SK-N-MC (cell line): ENCODE results near the gene SYS1.

Source experiments
- DNase-seq: peaks from one replicate; pipeline ENCODE4 v3.0.0-alpha.2; 2011; ENCODE audit warnings: low read depth, low spot score
- H3K27ac ChIP-seq: fragments of 200-600 bp; sonication (generic); 2 replicates; pipeline ENCODE4 v1.5.1; 2016; ENCODE audit warnings: mixed run types
- H3K36me3 ChIP-seq: fragments of 200-600 bp; sonication (generic); 2 replicates; pipeline ENCODE4 v1.6.1; 2017; ENCODE audit warnings: antibody characterized with exemption, low read length, mixed read lengths; ENCODE audit not compliant: insufficient read depth
- H3K4me3 ChIP-seq: fragments of 200-600 bp; sonication (generic); 2 replicates; pipeline ENCODE4 v1.5.1; 2016
- H3K9ac ChIP-seq: fragments of 200-600 bp; sonication (generic); 2 replicates; pipeline ENCODE4 v1.8.0; 2017; ENCODE audit warnings: mixed run types, mixed read lengths; ENCODE audit not compliant: insufficient read length
- H3K9me3 ChIP-seq: fragments of 200-600 bp; sonication (generic); 2 replicates; pipeline ENCODE4 v1.6.1; 2017; ENCODE audit warnings: low read depth, mild to moderate bottlenecking, antibody characterized with exemption, low read length, moderate library complexity, mixed read lengths
- EZH2 ChIP-seq: fragments of 200-600 bp; sonication (generic); IDR thresholded peaks from one replicate; pipeline ENCODE4 v1.6.1; 2017; ENCODE audit warnings: antibody characterized with exemption
- FOXP2 ChIP-seq: optimal IDR thresholded peaks from 2 replicates; pipeline ENCODE3; 2011; ENCODE audit warnings: mild to moderate bottlenecking, moderate library complexity; ENCODE audit not compliant: insufficient read depth; ENCODE audit errors: extremely low read length, control extremely low read depth
- POLR2AphosphoS5 ChIP-seq: IDR thresholded peaks from 2 replicates; pipeline ENCODE4 v1.6.1; 2012; ENCODE audit warnings: mild to moderate bottlenecking, low read depth, low read length, borderline replicate concordance

Gene SYS1

GRCh38 chr20:45337367-45338120 is 25.4 kb upstream of the SYS1 start:
- H3K9ac ChIP-seq = no peak overlapping the region
- DNase-seq = no peak
- TF ChIP-seq POLR2AphosphoS5 (no peak), FOXP2 (no peak), EZH2 (no peak)
- no peaks in the 10 kb centered on the region; the same call in 1 of the 2 replicates for H3K36me3 ChIP-seq
- H3K9me3 ChIP-seq = no peaks in the 10 kb centered on the region
- no peak overlapping the region for H3K4me3 ChIP-seq
- no peak overlapping the region for H3K27ac ChIP-seq

GRCh38 chr20:45338121-45339030 is 24.6 kb upstream of the SYS1 start:
- TF ChIP-seq POLR2AphosphoS5 = no peak
- no peak for TF ChIP-seq FOXP2
- no peak for TF ChIP-seq EZH2
- no peak for DNase-seq
- no peak overlapping the region for H3K4me3 ChIP-seq
- H3K9me3 ChIP-seq = no peaks in the 10 kb centered on the region
- no peak overlapping the region for H3K9ac ChIP-seq
- no peaks in the 10 kb centered on the region for H3K36me3 ChIP-seq
- H3K27ac ChIP-seq = no peak overlapping the region

DNA sequence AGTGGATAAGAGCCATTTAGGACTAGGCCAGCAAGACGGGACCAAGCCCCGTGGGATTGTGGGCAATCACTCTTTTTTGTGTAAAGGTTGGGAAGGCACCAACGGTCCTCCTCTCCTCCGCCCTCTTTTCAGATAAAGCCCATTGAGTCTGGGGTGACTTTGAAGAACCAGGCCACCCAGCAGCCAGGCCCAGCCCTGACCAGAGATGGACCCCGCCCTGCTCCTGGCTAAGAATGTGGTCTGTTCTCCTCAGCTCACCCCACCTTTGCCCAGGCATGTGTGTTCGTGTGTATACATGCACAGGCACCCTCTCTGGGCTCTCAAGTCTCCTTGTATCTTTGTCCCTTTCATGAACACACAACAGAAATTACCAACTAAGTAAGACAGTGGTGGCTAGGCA is 23.9 kb upstream of the SYS1 start:
- Histone ChIP-seq H3K9me3 (no peaks in the 10 kb centered on the region), H3K4me3 (no peak overlapping the region), H3K9ac (no peak overlapping the region), H3K27ac (no peak overlapping the region), H3K36me3 (no peaks in the 10 kb centered on the region)
- TF ChIP-seq FOXP2 (no peak), EZH2 (no peak), POLR2AphosphoS5 (no peak)
- DNase-seq = no peak

DNA sequence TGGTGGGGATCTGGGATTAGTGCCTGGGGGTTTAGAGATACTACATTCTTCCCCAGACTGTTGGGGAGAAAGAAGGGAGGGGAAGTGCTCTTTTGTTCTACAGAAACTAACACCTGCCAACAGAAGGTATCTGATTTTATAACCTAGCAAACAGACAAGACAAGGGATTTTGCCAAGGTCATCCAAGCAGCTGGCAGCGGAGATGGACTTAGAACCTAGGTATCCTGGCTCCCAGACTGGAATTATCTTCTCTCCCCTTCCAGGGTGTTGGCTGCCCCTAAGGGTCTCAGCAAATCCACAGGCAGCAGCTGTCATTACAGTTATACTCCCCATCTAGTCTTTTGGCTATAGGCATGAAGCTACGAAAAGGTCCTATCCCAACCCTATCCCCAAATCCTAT is 23.2 kb upstream of the SYS1 start:
- no peak for TF ChIP-seq FOXP2
- no peak for TF ChIP-seq EZH2
- TF ChIP-seq POLR2AphosphoS5 = no peak
- no peak for DNase-seq
- no peaks in the 10 kb centered on the region for H3K9me3 ChIP-seq
- no peak overlapping the region for H3K4me3 ChIP-seq
- H3K27ac ChIP-seq = no peak overlapping the region
- H3K36me3 ChIP-seq = no peaks in the 10 kb centered on the region
- H3K9ac ChIP-seq = no peak overlapping the region

DNA sequence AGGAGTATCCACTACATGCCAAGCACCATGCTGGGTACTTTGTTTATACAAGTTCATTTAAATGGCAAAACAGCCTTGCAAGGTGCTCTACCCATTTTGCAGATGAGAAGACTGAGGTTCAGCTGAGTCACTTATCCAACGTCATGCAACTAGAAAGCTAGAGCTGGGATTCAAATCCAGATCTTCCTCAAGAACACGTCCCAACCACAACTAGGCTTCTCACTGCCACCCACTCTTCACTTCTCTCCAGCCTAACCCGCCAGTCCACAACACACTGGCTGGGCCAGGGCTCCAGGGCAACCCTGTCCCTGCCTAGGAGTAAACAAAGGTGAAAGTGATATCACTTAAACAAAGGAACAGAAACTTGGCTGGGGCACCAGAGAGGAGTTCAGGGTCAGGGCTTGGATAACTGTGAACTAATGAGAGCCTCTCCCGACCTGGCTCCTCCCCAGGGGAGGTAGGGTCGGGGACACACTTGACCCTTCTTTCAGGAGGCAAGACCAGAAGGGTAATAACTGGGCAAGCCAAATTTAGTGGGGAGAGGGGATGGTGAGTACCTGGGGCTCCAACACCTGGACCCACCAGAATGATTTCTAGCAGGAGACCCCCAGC is 22.6 kb upstream of the SYS1 start:
- no peak overlapping the region for H3K4me3 ChIP-seq
- TF ChIP-seq POLR2AphosphoS5 = no peak
- no peak for TF ChIP-seq EZH2
- TF ChIP-seq FOXP2 = no peak
- H3K36me3 ChIP-seq = no peaks in the 10 kb centered on the region
- no peak overlapping the region for H3K27ac ChIP-seq
- DNase-seq = no peak
- H3K9me3 ChIP-seq = no peaks in the 10 kb centered on the region
- H3K9ac ChIP-seq = no peak overlapping the region

- no peak for DNase-seq
Measured at GRCh38 chr20:45340951-45341350, 22.0 kb upstream of the SYS1 start.

DNA sequence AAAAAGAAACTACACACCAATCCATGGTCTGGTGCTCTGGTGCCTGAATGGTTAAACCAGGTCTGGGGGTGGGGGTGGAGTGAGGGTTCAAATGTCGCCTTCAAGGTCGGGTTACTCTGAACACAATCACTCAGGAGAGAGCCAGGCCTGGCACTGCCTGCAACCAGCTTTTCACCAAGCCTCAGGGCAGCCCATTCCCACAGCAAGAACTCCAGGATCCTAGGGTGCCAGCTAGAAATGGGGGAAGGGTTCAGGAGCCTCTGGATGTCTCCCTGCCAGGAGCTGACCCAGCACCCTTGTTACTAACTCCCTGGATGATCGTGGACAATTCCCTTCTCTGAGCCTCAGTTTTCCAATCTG is 21.4 kb upstream of the SYS1 start:
- DNase-seq = no peak
- no peaks in the 10 kb centered on the region for H3K36me3 ChIP-seq
- no peaks in the 10 kb centered on the region for H3K9me3 ChIP-seq
- H3K4me3 ChIP-seq = no peak overlapping the region
- TF ChIP-seq EZH2 (no peak), POLR2AphosphoS5 (no peak), FOXP2 (no peak)
- no peak overlapping the region for H3K9ac ChIP-seq
- no peak overlapping the region for H3K27ac ChIP-seq

More at GRCh38 chr20:45340951-45341350, 22.0 kb upstream of the SYS1 start:
- Histone ChIP-seq H3K27ac (no peak overlapping the region), H3K9ac (no peak overlapping the region), H3K9me3 (no peaks in the 10 kb centered on the region), H3K36me3 (no peaks in the 10 kb centered on the region), H3K4me3 (no peak overlapping the region)
- TF ChIP-seq EZH2 (no peak), POLR2AphosphoS5 (no peak), FOXP2 (no peak)
